Esophagus muscularis mucosa (tissue), 4 donors: Measurements from ENCODE around the gene PROX2.

Experiments
- EP300 ChIP-seq: sonication (generic); formaldehyde crosslinking; IDR thresholded peaks from one replicate; pipeline ENCODE4 v1.6.1; 2017; ENCODE audit warnings: antibody characterized with exemption
- POLR2A ChIP-seq: fragments of 450-650 bp; IDR thresholded peaks from one replicate; pipeline ENCODE4 v1.6.1; 2017; ENCODE audit warnings: antibody characterized with exemption, moderate library complexity, mild to moderate bottlenecking, low read depth
- POLR2AphosphoS5 ChIP-seq, 2 donors: sonication (generic); formaldehyde crosslinking; IDR thresholded peaks; one replicate each; pipeline ENCODE4 v1.6.1; 2017; ENCODE audit warnings: antibody characterized with exemption in 2 of 2
- TF ChIP-seq, protein P1 (sequence below), 3 experiments: fragments of 200-600 bp in 2 of 3; fragments of 450-650 bp in 1 of 3; sonication (generic) in 2 of 3; IDR thresholded peaks; one replicate each; pipeline ENCODE4 v1.5.1; 2017 to 2019; ENCODE audit warnings: antibody characterized with exemption in 3 of 3, mild to moderate bottlenecking in 2 of 3, moderate library complexity in 1 of 3

DNA sequence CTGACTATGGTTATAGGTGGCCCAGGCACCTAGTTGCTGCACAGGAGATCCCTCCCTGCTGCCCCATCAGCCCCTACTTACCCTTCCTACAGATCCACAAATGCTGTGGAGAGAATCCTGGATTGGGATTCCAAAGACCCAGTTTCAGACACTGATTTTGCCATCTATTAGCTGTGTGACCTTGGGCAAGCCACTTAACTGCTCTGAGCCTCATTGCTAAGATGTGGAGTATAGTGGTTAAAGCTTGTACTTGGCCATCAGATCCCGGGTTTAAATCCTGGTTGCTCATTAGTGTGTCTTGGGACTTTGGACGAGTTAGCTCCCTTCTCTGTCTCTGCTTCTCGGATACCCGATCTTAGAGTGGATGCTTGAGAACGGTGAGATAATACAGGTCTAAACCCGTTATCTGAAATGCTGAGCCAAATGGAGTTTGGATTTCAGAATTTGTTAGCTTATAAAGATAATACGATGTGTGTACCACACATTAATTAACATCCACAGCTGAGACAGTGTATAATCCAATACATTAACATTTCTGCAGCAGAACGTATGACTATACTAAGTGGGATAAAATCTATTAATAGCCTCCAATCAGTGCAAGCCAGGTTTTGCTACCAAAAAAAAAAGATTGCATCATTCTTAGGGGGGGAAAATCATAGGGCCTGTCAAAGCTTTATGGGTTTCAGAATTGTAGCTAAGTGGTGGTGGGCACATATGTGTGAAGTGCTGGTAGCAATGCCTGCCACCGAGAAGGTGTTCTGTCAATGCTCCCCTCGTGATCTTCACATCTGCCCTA lies 16.0 kb downstream of the PROX2 start:
- TF ChIP-seq, protein P1, sequence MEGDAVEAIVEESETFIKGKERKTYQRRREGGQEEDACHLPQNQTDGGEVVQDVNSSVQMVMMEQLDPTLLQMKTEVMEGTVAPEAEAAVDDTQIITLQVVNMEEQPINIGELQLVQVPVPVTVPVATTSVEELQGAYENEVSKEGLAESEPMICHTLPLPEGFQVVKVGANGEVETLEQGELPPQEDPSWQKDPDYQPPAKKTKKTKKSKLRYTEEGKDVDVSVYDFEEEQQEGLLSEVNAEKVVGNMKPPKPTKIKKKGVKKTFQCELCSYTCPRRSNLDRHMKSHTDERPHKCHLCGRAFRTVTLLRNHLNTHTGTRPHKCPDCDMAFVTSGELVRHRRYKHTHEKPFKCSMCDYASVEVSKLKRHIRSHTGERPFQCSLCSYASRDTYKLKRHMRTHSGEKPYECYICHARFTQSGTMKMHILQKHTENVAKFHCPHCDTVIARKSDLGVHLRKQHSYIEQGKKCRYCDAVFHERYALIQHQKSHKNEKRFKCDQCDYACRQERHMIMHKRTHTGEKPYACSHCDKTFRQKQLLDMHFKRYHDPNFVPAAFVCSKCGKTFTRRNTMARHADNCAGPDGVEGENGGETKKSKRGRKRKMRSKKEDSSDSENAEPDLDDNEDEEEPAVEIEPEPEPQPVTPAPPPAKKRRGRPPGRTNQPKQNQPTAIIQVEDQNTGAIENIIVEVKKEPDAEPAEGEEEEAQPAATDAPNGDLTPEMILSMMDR (IDR thresholded peaks at IDR 0.05), result no peak
- TF ChIP-seq EP300 (no peak), POLR2A (no peak), POLR2AphosphoS5 (IDR thresholded peaks at IDR 0.05) (no peak)
